IMR-90 (cell line): ENCODE results near the gene HRH2. TPM values are rescaled to one million over a fixed set of nuclear protein-coding genes. Genes with fewer than 3 reads are reported as not detected.

Source experiments
- ATAC-seq: fragments of 200-7000 bp; cut with Tn5 transposase; 2 replicates; pipeline ENCODE4 v1.9.1; 2020; ENCODE audit warnings: low read depth, mild to moderate bottlenecking, moderate library complexity
- BruUV-seq: library from RNA; stranded (reverse); fragments of 400-500 nt; replicated peaks from 2 replicates; lab custom pipeline; 2021; lab: Mats Ljungman, UMichigan
- CTCF ChIA-PET: fragments of 300-600 bp; formaldehyde crosslinking; extraction: SDS; loops from one replicate; lab custom pipeline; 2021; ENCODE audit warnings: antibody characterized with exemption; lab: Yijun Ruan, JAX
- POLR2A ChIA-PET: fragments of 300-600 bp; sonication (Branson Sonifier 250); formaldehyde crosslinking; loops from one replicate; lab custom pipeline; 2022; ENCODE audit warnings: antibody characterized with exemption; ENCODE audit not compliant: unreplicated experiment; lab: Charles Lee
- DNase-seq: peaks from one replicate; pipeline ENCODE4 v3.0.0; 2013
- H2AFZ ChIP-seq: replicated peaks from 2 replicates; pipeline ENCODE3; 2013; ENCODE audit warnings: low read length, mild to moderate bottlenecking; ENCODE audit not compliant: poor library complexity
- H2AK5ac ChIP-seq: 2 replicates; pipeline ENCODE4 v1.6.1; 2013; ENCODE audit warnings: low read depth, low read length, inconsistent platforms
- H2AK9ac ChIP-seq: replicated peaks from 2 replicates; pipeline ENCODE3; 2013; ENCODE audit warnings: mild to moderate bottlenecking, low read depth, low read length, moderate library complexity; ENCODE audit not compliant: poor library complexity
- H2BK120ac ChIP-seq: 2 replicates; pipeline ENCODE4 v1.6.1; 2013; ENCODE audit warnings: low read depth, low read length, inconsistent platforms
- H2BK15ac ChIP-seq: 3 replicates; pipeline ENCODE4 v1.6.1; 2013; ENCODE audit warnings: low read depth, low read length, inconsistent platforms
- H2BK20ac ChIP-seq: 2 replicates; pipeline ENCODE4 v1.6.1; 2013; ENCODE audit warnings: low read depth, mild to moderate bottlenecking, inconsistent platforms, low read length, moderate library complexity
- H2BK5ac ChIP-seq: 2 replicates; pipeline ENCODE4 v1.6.1; 2013; ENCODE audit warnings: mild to moderate bottlenecking, low read depth, low read length, inconsistent platforms; ENCODE audit not compliant: poor library complexity, severe bottlenecking
- H3K14ac ChIP-seq: replicated peaks from 2 replicates; pipeline ENCODE4 v1.6.1; 2013; ENCODE audit warnings: low read depth, low read length, inconsistent platforms
- H3K18ac ChIP-seq: 2 replicates; pipeline ENCODE4 v1.6.1; 2013; ENCODE audit warnings: low read depth, low read length, control low read depth
- H3K23ac ChIP-seq: 2 replicates; pipeline ENCODE4 v1.6.1; 2013; ENCODE audit warnings: low read depth, low read length, inconsistent platforms
- H3K27ac ChIP-seq: 2 replicates; pipeline ENCODE4 v1.5.1; 2013; ENCODE audit warnings: mild to moderate bottlenecking, control low read depth, low read length; ENCODE audit not compliant: insufficient read depth
- H3K27me3 ChIP-seq: 2 replicates; pipeline ENCODE4 v1.6.1; 2013; ENCODE audit warnings: low read length; ENCODE audit not compliant: control insufficient read depth, insufficient read depth
- H3K36me3 ChIP-seq: 2 replicates; pipeline ENCODE4 v1.6.1; 2013; ENCODE audit warnings: low read length, mixed read lengths; ENCODE audit not compliant: control insufficient read depth, insufficient read depth
- H3K4ac ChIP-seq: 2 replicates; pipeline ENCODE4 v1.6.1; 2013; ENCODE audit warnings: low read depth, low read length, inconsistent platforms
- H3K4me1 ChIP-seq: 2 replicates; pipeline ENCODE4 v1.6.1; 2013; ENCODE audit warnings: low read length, mixed read lengths; ENCODE audit not compliant: control insufficient read depth, insufficient read depth
- H3K4me2 ChIP-seq: 2 replicates; pipeline ENCODE4 v1.6.1; 2013; ENCODE audit warnings: low read depth, mild to moderate bottlenecking, control low read depth, low read length, moderate library complexity
- H3K4me3 ChIP-seq: 2 replicates; pipeline ENCODE4 v1.5.1; 2013; ENCODE audit warnings: low read depth, mild to moderate bottlenecking, control low read depth, low read length, moderate library complexity; ENCODE audit not compliant: insufficient read depth
- H3K56ac ChIP-seq: 2 replicates; pipeline ENCODE4 v1.6.1; 2013; ENCODE audit warnings: low read length, inconsistent platforms; ENCODE audit not compliant: insufficient read depth; ENCODE audit errors: extremely low read depth
- H3K79me1 ChIP-seq, 2 experiments: 2 replicates each; pipeline ENCODE4 v1.6.1; 2013; ENCODE audit warnings: low read length in 2 of 2, inconsistent platforms in 1 of 2, low read depth in 1 of 2
- H3K9ac ChIP-seq: 2 replicates; pipeline ENCODE4 v1.6.1; 2013; ENCODE audit warnings: low read depth, low read length, control low read depth
- H3K9me1 ChIP-seq: 2 replicates; pipeline ENCODE4 v1.6.1; 2013; ENCODE audit warnings: low read length, inconsistent platforms; ENCODE audit not compliant: insufficient read depth
- H3K9me3 ChIP-seq: 2 replicates; pipeline ENCODE4 v1.6.1; 2013; ENCODE audit warnings: low read length; ENCODE audit not compliant: control insufficient read depth, insufficient read depth
- H4K20me1 ChIP-seq: 2 replicates; pipeline ENCODE4 v1.6.1; 2013; ENCODE audit warnings: low read length, inconsistent platforms; ENCODE audit not compliant: insufficient read depth
- H4K5ac ChIP-seq: 2 replicates; pipeline ENCODE4 v1.6.1; 2013; ENCODE audit warnings: mild to moderate bottlenecking, low read depth, low read length, control low read depth
- H4K8ac ChIP-seq, 2 experiments: 2 replicates each; pipeline ENCODE4 v1.6.1; 2013; ENCODE audit warnings: low read depth in 2 of 2, low read length in 2 of 2, control low read depth in 1 of 2, inconsistent platforms in 1 of 2
- H4K91ac ChIP-seq: 2 replicates; pipeline ENCODE4 v1.6.1; 2013; ENCODE audit warnings: low read depth, low read length, inconsistent platforms; ENCODE audit not compliant: insufficient read depth
- CTCF ChIP-seq: conservative IDR thresholded peaks from 2 replicates; pipeline ENCODE4 v1.5.1; 2012; ENCODE audit warnings: mild to moderate bottlenecking, low read depth, low read length, improper control_type of control experiment
- ELK1 ChIP-seq: fragments of 150-350 bp; IDR thresholded peaks from 2 replicates; pipeline ENCODE4 v1.6.1; 2016; ENCODE audit warnings: low read depth, mild to moderate bottlenecking, low read length, moderate library complexity, borderline replicate concordance
- FOS ChIP-seq: fragments of 150-350 bp; IDR thresholded peaks from 2 replicates; pipeline ENCODE4 v1.6.1; 2016; ENCODE audit warnings: low read depth, low read length
- MXI1 ChIP-seq: IDR thresholded peaks from 2 replicates; pipeline ENCODE4 v1.6.1; 2012; ENCODE audit warnings: low read depth, mild to moderate bottlenecking, low read length, moderate library complexity, borderline replicate concordance
- SMC3 ChIP-seq: fragments of 150-350 bp; IDR thresholded peaks from 2 replicates; pipeline ENCODE4 v1.6.1; 2016; ENCODE audit warnings: low read depth, mild to moderate bottlenecking, antibody characterized with exemption, low read length, moderate library complexity
- WGBS, 2 experiments: methylation state at CpG; one replicate each; pipeline versions ENCODE4 v1.1.5 to v1.1.7; 2013; ENCODE audit warnings: missing lambda C conversion rate in 2 of 2; ENCODE audit not compliant: insufficient read length in 1 of 2; ENCODE audit errors: extremely low coverage in 2 of 2; 5-methylcytosine and 5-hydroxymethylcytosine counted together
- dilution Hi-C: fragments of 300-500 bp; cut with HindIII; formaldehyde crosslinking; loops from one replicate; pipeline ENCODE4 v1.14.3; 2018; ENCODE audit warnings: low sequenced_read_pairs; ENCODE audit not compliant: unreplicated experiment
- in situ Hi-C: fragments of 300-500 bp; cut with MboI; formaldehyde crosslinking; loops from 3 replicates; pipeline ENCODE4 v1.14.3; 2019; ENCODE audit warnings: low sequenced_read_pairs, inconsistent platforms, mixed read lengths
- intact Hi-C: fragments of 100-400 bp; cut with micrococcal nuclease; formaldehyde crosslinking; loops from 2 replicates; pipeline ENCODE4 v1.10.0; 2022
- polyA plus RNA-seq, 3 experiments: library from polyadenylated mRNA; depleted of rRNA; stranded (reverse); fragments of >200 nt; gene quantifications; 2 replicates each; pipeline ENCODE4 v1.2.3, GENCODE V29; 2012; ENCODE audit warnings: low replicate concordance in 1 of 3
- total RNA-seq: library from RNA; depleted of rRNA; stranded (reverse); fragments of >200 nt; gene quantifications from 2 replicates; pipeline ENCODE4 v1.2.3, GENCODE V29; 2012

Gene HRH2
- total and polyA plus RNA-seq, 2 of the 4 experiments (the other 2 are of a cell fraction) = not detected

- Histone ChIP-seq H3K4me1 (no peaks in the 10 kb centered on the region), H3K4me3 (no peak overlapping the region), H4K8ac (no peak overlapping the region), H4K5ac (no peak overlapping the region), H3K9ac (no peak overlapping the region), H3K9me3 (peaks cover 18% of the 10 kb centered on the region), H2BK5ac (no peak overlapping the region), H3K14ac (no peak overlapping the region), H3K27ac (no peak overlapping the region), H3K4ac (no peak overlapping the region), H2AK9ac (no peak overlapping the region), H3K4me2 (no peak overlapping the region), H2BK15ac (no peak overlapping the region), H3K79me1 (no peaks in the 10 kb centered on the region), H2BK120ac (no peak overlapping the region), H3K27me3 (no peaks in the 10 kb centered on the region), H4K91ac (no peak overlapping the region), H3K56ac (no peak overlapping the region), H2AFZ (no peak overlapping the region), H3K36me3 (no peaks in the 10 kb centered on the region), H3K9me1 (no peaks in the 10 kb centered on the region), H4K20me1 (no peaks in the 10 kb centered on the region), H2BK20ac (no peak overlapping the region), H3K23ac (no peak overlapping the region), H3K18ac (no peak overlapping the region), H2AK5ac (no peak overlapping the region)
- 51% methylated on average over 3 of the region's 6 CpGs; no CpG with 5 or more reads in 1 of the 2 experiments for WGBS, 2 experiments
- ChIA-PET CTCF (no interaction called here), POLR2A (no interaction called here)
- intact Hi-C loops = no loop called here
- DNase-seq (no peak), ATAC-seq (no peak)
- dilution Hi-C loops = no loop called here
- TF ChIP-seq SMC3 (no peak), CTCF (no peak), FOS (no peak), ELK1 (no peak), MXI1 (no peak)
- in situ Hi-C loops = no loop called here
- BruUV-seq = no TSS peak
Observed at GRCh38 chr5:175710326-175710725, 52.5 kb downstream of the HRH2 start.
